Sigmoid colon (tissue), 7 donors: ENCODE data around the gene GOPC. TPM values are rescaled to one million over a fixed set of nuclear protein-coding genes. Genes with fewer than 3 reads are reported as not detected.
A peak's percentile ranks its signal among the peaks of the same experiment; 100 is the strongest.

Source experiments
- DNase-seq: peaks from one replicate; pipeline ENCODE4 v3.0.0-alpha.2; 2019
- H3K27ac ChIP-seq, 4 donors: fragments of 200-600 bp; sonication (generic); one replicate each; pipeline ENCODE4 v1.5.1; 2016 to 2019; ENCODE audit warnings: mild to moderate bottlenecking in 1 of 4
- H3K27me3 ChIP-seq, 3 donors: fragments of 200-600 bp; sonication (generic); one replicate each; pipeline ENCODE4 v1.5.1; 2019; ENCODE audit warnings: mild to moderate bottlenecking in 1 of 3
- H3K36me3 ChIP-seq, 4 donors: fragments of 200-600 bp; sonication (generic); one replicate each; pipeline ENCODE4 v1.5.1; 2016 to 2019
- H3K4me1 ChIP-seq, 4 donors: fragments of 200-600 bp; sonication (generic); one replicate each; pipeline ENCODE4 v1.5.1; 2017 to 2019
- H3K4me3 ChIP-seq, 4 donors: fragments of 200-600 bp; sonication (generic); one replicate each; pipeline ENCODE4 v1.5.1; 2017 to 2019; ENCODE audit warnings: mild to moderate bottlenecking in 2 of 4, moderate library complexity in 1 of 4
- H3K9me3 ChIP-seq, 4 donors: fragments of 200-600 bp in 3 of 4; sonication (generic) in 3 of 4; one replicate each; pipeline versions ENCODE4 v1.5.1 to v1.6.1; 2013 to 2019
- EP300 ChIP-seq, 4 donors: sonication (generic); formaldehyde crosslinking; IDR thresholded peaks; one replicate each; pipeline ENCODE4 v1.6.1; 2017; ENCODE audit warnings: antibody characterized with exemption in 4 of 4
- POLR2A ChIP-seq, 2 donors: fragments of 450-650 bp; IDR thresholded peaks; one replicate each; pipeline ENCODE4 v1.6.1; 2016; ENCODE audit warnings: antibody characterized with exemption in 2 of 2, mild to moderate bottlenecking in 2 of 2, moderate library complexity in 2 of 2
- POLR2AphosphoS5 ChIP-seq, 4 donors: sonication (generic); formaldehyde crosslinking; IDR thresholded peaks; one replicate each; pipeline ENCODE4 v1.6.1; 2017; ENCODE audit warnings: antibody characterized with exemption in 4 of 4
- WGBS, 2 donors: extraction: QIAGEN DNeasy Blood & Tissue Kit; methylation state at CpG; one replicate each; pipeline ENCODE4 v1.1.7; 2013; 5-methylcytosine and 5-hydroxymethylcytosine counted together
- intact Hi-C: fragments of 100-400 bp; cut with DNase I; formaldehyde crosslinking; loops from one replicate; pipeline ENCODE4 v1.15.1; 2023
- polyA plus RNA-seq, 3 donors: library from polyadenylated mRNA; stranded (reverse); fragments of 200-250 nt; gene quantifications; one replicate each; pipeline ENCODE4 v1.2.3, GENCODE V29; 2013
- total RNA-seq, 4 donors: library from RNA; depleted of rRNA; stranded (reverse); fragments of >200 nt; gene quantifications; one replicate each; pipeline ENCODE4 v1.1.0, GENCODE V29; 2016
- TF ChIP-seq, protein P1 (sequence below), 4 experiments: fragments of 450-650 bp in 3 of 4; fragments of 200-600 bp in 1 of 4; IDR thresholded peaks; one replicate each; pipeline ENCODE4 v1.5.1; 2016 to 2019; ENCODE audit warnings: antibody characterized with exemption in 4 of 4, mild to moderate bottlenecking in 3 of 4, moderate library complexity in 2 of 4
- donor health status: healthy with polysubstance abuse.
- donor health status: Bipolar disorder and iron deficiency.
- donor health status: healthy.

Gene GOPC
- total and polyA plus RNA-seq, 7 donors: 14.8 to 28.1 (median 26.0) TPM

DNA sequence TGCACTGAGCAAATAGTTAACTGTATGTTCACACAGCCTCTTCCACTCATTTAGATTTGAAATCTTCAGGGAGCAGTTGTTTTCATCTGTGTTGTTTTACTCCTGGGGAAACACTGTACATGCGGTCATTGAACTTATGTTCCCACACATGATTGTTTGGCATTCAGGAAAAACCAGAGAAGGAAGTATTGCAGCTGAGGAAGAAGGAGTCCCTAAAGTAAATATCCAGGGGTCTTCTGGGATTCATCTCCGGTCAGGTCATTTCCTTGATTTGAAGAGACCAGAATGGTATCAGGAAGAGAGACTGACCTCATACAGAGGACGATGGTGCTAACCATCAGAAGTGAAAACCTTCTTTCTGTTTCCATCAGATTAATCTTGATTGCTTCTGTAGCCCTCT is 67.3 kb downstream of the GOPC start:
- no peaks in the 10 kb centered on the region for H3K27me3 ChIP-seq
- H3K4me1 ChIP-seq: no peaks in the 10 kb centered on the region
- H3K9me3 ChIP-seq: no peaks in the 10 kb centered on the region
- intact Hi-C loops: no loop called here
- no peak for TF ChIP-seq POLR2A (IDR thresholded peaks at IDR 0.05)
- no peak for TF ChIP-seq EP300 (IDR thresholded peaks at IDR 0.05)
- TF ChIP-seq, protein P1, sequence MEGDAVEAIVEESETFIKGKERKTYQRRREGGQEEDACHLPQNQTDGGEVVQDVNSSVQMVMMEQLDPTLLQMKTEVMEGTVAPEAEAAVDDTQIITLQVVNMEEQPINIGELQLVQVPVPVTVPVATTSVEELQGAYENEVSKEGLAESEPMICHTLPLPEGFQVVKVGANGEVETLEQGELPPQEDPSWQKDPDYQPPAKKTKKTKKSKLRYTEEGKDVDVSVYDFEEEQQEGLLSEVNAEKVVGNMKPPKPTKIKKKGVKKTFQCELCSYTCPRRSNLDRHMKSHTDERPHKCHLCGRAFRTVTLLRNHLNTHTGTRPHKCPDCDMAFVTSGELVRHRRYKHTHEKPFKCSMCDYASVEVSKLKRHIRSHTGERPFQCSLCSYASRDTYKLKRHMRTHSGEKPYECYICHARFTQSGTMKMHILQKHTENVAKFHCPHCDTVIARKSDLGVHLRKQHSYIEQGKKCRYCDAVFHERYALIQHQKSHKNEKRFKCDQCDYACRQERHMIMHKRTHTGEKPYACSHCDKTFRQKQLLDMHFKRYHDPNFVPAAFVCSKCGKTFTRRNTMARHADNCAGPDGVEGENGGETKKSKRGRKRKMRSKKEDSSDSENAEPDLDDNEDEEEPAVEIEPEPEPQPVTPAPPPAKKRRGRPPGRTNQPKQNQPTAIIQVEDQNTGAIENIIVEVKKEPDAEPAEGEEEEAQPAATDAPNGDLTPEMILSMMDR (IDR thresholded peaks at IDR 0.05): no peak
- no peak for TF ChIP-seq POLR2AphosphoS5 (IDR thresholded peaks at IDR 0.05)
- no peaks in the 10 kb centered on the region for H3K36me3 ChIP-seq
- DNase-seq: no peak
- no peak overlapping the region for H3K4me3 ChIP-seq
- peak overlapping the region in 1 of 4 donors; percentile 24 for H3K27ac ChIP-seq
- WGBS, 2 donors: 79 to 80% methylated on average over 3 of the region's 3 CpGs

DNA sequence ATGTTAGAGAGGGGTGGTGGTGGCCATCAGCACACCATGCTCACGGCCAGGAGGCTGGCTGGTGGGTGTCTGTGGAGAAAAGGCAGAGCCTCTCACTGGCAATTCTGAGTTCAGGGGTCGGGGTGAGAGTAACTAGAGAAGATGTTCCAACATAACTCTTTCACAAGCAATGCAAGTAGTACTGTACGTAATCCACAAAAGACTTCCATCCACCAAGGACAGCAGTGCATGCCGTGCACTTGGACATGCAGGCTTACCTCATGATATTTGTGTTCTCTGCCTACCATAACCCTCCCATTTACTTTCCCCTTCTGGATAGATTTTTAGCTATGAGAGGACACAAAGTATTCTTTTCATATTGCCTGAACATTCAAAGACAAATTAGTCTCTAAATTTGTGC is 68.5 kb downstream of the GOPC start:
- WGBS, 2 donors: 89 to 95% methylated on average over 4 of the region's 4 CpGs
- intact Hi-C loops: no loop called here

DNA sequence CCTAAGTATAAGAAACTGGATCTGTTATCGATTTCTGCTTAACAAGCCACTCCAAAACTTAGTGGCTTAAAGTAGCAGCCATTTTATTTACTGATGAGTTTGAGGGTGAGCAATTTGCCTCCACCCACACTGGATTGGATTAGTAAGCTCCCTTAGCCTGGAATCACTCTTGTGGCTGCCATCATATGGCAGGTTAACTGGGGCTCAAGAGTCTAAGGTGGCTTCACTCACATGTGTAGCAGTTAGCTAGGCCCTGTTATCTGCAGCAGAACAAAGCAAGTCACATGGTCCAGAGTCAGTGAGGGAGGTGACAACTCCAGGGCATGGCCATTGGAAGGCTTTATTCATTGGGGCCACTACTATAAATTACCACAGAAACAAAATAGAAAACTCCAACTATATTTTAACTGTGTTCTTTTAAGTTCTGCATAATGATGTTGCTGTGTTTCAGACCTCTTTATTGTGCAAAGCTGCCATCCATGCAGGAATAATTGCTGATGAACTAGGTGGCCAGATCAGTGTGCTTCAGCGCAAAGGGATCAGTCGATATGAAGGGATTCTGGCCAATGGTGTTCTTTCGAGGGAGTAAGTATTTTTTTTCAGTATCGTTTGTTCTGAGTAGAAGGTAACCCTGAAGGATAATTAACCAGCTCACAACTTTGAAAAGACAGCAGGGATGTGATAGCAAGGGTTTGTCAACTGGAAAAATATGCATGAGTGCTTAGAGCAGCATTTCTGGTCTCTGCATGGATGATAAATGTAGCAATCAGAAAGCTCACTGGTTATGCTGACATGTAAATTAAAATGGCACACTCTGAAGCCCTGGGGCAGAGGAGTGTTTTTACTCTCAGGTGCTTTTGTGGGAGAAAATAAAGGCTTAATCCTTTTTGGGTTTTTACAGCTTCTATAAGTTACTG is 70.2 kb downstream of the GOPC start:
- H3K4me1 ChIP-seq: no peaks in the 10 kb centered on the region
- 96% methylated on average over 5 of the region's 5 CpGs for WGBS, 2 donors
- no peak for TF ChIP-seq POLR2A (IDR thresholded peaks at IDR 0.05)
- no peak for TF ChIP-seq EP300 (IDR thresholded peaks at IDR 0.05)
- intact Hi-C loops: no loop called here
- H3K36me3 ChIP-seq: no peaks in the 10 kb centered on the region
- H3K27me3 ChIP-seq: no peaks in the 10 kb centered on the region
- DNase-seq: no peak
- no peaks in the 10 kb centered on the region for H3K9me3 ChIP-seq
- no peak overlapping the region for H3K27ac ChIP-seq
- no peak overlapping the region for H3K4me3 ChIP-seq

More for the DNA sequence above, 68.5 kb downstream of the GOPC start:
- no peak for DNase-seq
- H3K4me3 ChIP-seq: no peak overlapping the region
- TF ChIP-seq POLR2AphosphoS5 (IDR thresholded peaks at IDR 0.05) (no peak), POLR2A (IDR thresholded peaks at IDR 0.05) (no peak), EP300 (IDR thresholded peaks at IDR 0.05) (no peak)
- TF ChIP-seq, protein P1 (IDR thresholded peaks at IDR 0.05): no peak
- no peaks in the 10 kb centered on the region for H3K4me1 ChIP-seq
- H3K36me3 ChIP-seq: no peaks in the 10 kb centered on the region
- H3K27me3 ChIP-seq: no peaks in the 10 kb centered on the region
- H3K9me3 ChIP-seq: no peaks in the 10 kb centered on the region
- H3K27ac ChIP-seq: no peak overlapping the region

DNA sequence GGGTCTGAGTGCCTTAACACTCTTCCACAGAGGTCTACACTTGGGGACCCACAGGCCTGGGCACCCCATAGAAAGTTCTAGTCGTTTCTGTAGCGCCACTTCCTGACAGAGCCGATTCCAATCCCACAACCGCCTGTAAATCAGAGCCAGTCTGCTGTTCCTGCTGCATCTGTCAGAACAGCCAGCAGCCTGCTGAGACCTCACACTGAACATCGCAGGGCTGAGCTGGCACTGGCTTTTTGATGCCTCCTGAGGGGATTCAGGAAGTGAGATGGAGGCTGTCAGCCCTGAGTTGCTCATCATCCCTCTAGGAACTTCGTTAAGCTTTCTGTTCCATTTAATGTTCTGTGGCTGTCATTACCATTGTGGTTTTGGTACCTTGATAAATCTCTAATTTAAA is 71.0 kb downstream of the GOPC start:
- Histone ChIP-seq H3K27ac (no peak overlapping the region), H3K4me1 (no peaks in the 10 kb centered on the region), H3K27me3 (no peaks in the 10 kb centered on the region), H3K4me3 (no peak overlapping the region), H3K36me3 (no peaks in the 10 kb centered on the region), H3K9me3 (no peaks in the 10 kb centered on the region)
- WGBS, 2 donors: 67 to 93% methylated on average over 6 of the region's 6 CpGs
- TF ChIP-seq, protein P1 (IDR thresholded peaks at IDR 0.05): no peak
- TF ChIP-seq POLR2A (IDR thresholded peaks at IDR 0.05): no peak
- TF ChIP-seq POLR2AphosphoS5 (IDR thresholded peaks at IDR 0.05): no peak
- TF ChIP-seq EP300 (IDR thresholded peaks at IDR 0.05): no peak
- intact Hi-C loops: no loop called here
- DNase-seq: no peak

DNA sequence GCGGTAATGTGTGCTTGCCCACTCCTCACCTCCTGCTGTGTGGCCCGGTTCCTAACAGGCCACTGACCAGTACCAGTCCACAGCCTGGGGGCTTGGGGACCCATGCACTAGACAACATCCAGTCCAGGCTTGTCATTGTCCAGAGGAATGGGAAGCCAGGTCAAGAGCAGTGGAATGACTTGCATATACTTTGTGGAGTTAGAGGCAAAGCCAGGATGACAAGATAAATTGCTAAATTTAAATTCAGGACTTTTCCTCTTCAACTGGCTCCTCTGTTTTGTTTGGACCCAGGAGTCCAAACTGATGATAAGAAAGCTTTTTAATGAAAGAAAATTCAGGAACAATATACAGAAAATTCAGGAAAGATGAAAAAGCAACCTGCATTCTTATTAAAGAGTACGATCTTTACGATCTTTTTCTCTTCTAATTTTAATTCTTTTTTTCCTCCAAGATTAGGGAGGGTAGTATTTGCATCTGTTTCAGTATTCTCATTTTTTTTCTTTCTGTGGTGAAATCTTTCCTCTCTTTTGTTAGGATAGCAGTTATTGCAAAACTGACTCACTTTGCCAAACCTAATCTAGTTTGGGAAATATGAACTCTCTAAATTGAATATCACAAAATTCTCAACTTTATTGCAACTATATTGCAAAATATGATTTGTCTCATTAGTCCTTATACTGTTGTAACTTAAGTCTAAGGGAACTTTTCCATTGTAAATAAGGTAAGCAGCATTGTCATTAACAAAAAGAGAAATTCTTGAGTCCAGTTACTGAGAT is 71.7 kb downstream of the GOPC start:
- Histone ChIP-seq H3K36me3 (no peaks in the 10 kb centered on the region), H3K9me3 (no peaks in the 10 kb centered on the region), H3K27me3 (no peaks in the 10 kb centered on the region), H3K4me1 (no peaks in the 10 kb centered on the region), H3K27ac (no peak overlapping the region), H3K4me3 (no peak overlapping the region)
- intact Hi-C loops: no loop called here
- DNase-seq: no peak
- WGBS, 2 donors: 95 to 96% methylated on average over 4 of the region's 4 CpGs
- TF ChIP-seq POLR2A (IDR thresholded peaks at IDR 0.05): no peak
- TF ChIP-seq, protein P1 (IDR thresholded peaks at IDR 0.05): no peak
- TF ChIP-seq EP300 (IDR thresholded peaks at IDR 0.05): no peak
- TF ChIP-seq POLR2AphosphoS5 (IDR thresholded peaks at IDR 0.05): no peak
